ENCODE data around the gene PRKG1.
"Not testable (repeated sequence)": the region's sequence is repeated elsewhere in the genome, so short reads cannot be mapped to it uniquely, and the experiment has no call there.

The PRKG1 gene

GRCh38 chr10:51700228-51700817, 626.0 kb downstream of the PRKG1 start:
- DNase-seq (ENCODE audit: low spot score): no peak

GRCh38 chr10:51705774-51706173, 631.5 kb downstream of the PRKG1 start:
- DNase-seq (ENCODE audit: low spot score): no peak

- DNase-seq (ENCODE audit: low spot score): no peak
These were observed 631.9 kb downstream of the PRKG1 start for GRCh38 chr10:51706225-51706624.

- no peak for DNase-seq (ENCODE audit: low spot score)
These were observed 633.1 kb downstream of the PRKG1 start for GRCh38 chr10:51707392-51707791.

DNA sequence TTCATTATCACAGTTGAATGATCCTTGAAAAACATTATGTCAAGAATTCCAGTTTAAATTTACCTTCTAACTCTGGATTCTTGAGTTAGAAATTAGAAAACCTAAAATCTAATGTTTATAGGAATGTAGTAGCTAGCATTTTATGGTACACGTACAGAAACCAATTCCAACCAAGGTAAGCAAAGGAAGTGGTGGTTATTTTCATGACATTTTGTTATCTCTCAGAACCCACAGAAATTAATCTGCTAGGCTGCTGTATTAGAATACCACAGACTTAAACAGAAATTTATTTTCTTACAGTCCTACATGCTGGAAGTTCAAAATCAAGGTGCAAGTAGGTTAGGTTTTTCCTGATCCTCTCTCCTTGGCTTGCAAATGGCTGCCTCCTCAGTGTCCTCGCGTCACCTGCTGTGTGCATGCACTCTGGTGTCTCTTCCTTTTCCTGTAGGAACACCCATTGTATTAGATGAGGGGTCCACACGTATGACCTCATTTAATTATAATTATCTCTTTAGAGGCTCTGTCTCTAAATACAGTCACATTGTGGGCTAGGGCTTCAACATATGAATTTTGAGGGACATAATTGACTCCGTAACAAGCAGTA, 633.6 kb downstream of the PRKG1 start:
- no peak for DNase-seq (ENCODE audit: low spot score)

DNA sequence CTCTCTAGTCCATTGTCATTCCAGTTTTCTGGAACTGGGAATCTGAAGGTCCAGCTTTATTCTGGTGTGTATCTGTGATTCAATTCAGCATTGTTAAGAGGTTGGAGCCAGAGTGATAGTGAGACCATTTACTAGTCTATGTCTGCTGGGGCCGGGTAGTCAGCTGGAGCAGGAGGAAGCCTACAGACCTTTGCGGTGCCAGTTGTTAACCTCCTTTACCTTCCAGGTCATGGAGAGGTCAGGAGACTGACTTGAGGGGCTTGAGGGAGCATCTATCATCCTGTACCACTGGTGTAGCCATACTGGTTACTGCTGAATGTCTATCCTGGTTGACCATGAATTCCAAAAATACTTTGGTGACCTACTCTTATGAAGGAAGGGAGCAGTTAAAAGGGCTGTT, 634.3 kb downstream of the PRKG1 start:
- no peak for DNase-seq (ENCODE audit: low spot score)

- DNase-seq (ENCODE audit: low spot score): no peak
These were observed 635.2 kb downstream of the PRKG1 start for GRCh38 chr10:51709324-51709972.

DNA sequence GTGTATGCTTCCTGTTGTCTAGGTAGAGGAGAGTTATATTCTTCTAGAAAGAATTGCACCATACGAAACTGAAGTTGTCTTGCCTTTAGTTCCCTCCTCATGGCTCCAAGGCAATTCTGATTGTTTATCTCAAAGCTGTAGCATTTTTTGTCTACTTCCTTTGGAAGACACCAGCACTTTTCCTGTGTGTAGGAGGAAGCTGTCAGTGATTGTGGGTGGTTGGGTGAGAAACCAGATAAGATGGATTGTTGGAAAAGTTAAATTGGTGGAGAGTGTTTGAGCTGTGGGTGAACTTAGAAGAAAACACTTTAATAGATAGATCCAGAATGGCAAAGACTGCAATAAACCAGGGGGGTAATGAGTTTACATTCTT, 637.2 kb downstream of the PRKG1 start:
- no peak for DNase-seq (ENCODE audit: low spot score)

GRCh38 chr10:51716981-51717380, 642.7 kb downstream of the PRKG1 start:
- DNase-seq (ENCODE audit: low spot score): no peak

DNA sequence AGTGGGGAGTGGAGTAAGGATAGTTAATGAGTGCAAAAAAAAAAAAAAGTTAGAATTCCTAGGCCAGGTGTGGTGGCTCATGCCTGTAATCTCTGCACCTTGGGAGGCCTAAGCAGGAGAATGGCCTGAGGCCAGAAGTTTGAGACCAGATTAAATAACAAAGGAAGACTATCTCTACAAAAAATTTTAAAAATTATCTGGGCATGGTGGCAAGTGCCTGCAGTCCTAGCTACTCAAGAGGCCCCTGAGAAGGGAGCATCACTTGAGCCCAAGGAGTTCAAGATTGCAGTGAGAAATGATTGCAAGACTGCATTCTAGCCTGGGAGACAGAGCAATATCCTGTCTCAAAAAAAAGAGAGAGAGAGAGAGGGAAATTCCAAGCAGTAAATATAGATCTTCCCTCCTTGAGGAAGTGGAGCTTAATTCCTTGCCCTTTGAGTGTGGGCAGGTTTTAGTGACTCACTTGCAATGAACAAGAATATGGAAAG, 644.6 kb downstream of the PRKG1 start:
- DNase-seq (ENCODE audit: low spot score): no peak

GRCh38 chr10:51724038-51724437, 649.8 kb downstream of the PRKG1 start:
- DNase-seq (ENCODE audit: low spot score): no peak

DNA sequence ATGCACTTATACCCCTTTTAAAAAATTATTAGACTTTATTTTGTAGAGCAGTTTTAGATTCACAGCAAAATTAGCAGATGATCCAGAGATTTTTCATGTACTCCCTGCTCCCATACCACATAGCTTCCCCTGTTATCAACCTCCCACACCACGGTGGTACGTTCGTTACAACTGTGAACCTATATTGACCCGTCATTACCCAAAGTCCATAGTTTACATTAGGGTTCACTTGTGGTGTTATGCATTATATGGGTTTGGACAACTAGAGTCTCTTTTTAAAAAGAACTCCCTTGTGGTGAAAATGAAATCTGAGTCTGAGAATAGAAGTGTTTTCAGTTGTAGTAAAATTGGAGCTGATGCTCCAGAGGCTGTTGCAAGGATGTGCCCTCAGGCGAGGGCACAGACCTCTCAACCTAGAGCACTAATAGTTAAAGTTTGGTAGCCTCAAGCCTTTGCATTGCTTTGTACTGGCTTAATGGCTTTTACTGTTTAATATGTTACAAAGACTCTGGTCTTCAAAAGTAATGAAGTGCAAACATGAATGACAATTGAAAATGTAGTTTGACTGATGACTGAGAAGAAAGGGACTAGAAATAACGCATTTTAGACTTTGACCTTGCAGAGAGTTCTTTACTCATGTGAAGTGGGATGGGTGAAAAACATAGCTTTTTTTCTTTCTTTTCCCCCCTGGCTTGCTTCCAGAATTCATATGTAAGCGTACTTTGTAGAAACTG, 655.7 kb downstream of the PRKG1 start:
- DNase-seq (ENCODE audit: low spot score): no peak

DNA sequence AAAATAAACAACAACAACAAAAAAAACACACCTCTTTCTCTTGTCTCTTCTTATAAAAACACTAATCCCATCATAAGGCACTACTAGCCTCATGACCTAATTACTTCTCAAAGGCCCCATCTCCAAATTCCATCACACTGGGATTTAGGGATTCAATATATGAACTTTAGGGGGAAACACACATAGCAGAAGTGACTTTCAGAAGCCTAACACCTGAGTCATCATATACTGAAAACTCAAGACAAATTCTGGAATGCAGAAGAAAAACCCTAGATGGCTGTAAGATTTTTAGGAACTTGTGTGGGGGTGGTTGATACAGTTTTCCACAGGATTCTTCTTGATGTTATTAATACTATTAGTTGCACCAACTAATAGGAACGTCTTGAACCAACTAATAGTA, 658.8 kb downstream of the PRKG1 start:
- DNase-seq (ENCODE audit: low spot score): no peak

- DNase-seq (ENCODE audit: low spot score): peak; percentile 71
These were observed 668.9 kb downstream of the PRKG1 start for GRCh38 chr10:51743146-51743545.

GRCh38 chr10:51744235-51745000, 670.1 kb downstream of the PRKG1 start:
- DNase-seq (ENCODE audit: low spot score): no peak

DNA sequence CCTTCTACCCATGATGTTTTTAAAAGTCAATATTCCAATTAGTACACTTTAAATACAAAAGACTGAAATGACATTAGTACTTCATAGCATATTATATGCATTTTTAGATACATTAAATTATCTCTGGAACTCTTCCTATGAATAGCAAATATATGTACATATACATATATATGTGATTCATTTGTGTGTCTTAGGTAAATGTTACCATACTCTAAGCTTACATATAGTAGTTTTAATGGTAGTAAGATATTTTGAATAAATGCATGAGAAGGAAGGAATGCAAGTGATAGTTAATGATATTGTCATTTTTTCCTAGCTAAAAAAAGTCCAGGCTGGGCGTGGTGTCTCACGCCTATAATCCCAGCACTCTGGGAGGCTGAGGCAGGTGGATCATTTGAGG, 671.1 kb downstream of the PRKG1 start:
- no peak for DNase-seq (ENCODE audit: low spot score)

DNA sequence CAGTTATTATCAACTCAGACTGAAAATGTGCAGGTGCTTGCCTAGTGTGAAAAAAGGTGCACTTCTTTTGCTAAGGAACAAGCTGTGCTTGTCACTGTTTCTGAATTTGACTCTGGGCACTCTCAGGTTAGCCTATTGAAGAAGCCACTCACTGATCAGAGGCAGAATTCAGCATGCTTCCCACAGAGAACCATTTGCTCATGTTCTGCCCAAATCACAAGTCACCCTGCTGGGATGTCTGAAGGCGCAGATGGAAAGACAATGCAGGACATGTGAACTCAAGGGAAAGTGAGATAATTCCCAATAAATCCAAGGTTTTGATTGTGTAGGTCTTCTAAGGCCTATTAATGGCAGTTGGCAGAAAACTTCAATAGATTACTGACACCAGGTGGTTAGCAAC, 672.9 kb downstream of the PRKG1 start:
- DNase-seq (ENCODE audit: low spot score): no peak

- no peak for DNase-seq (ENCODE audit: low spot score)
These were observed 674.7 kb downstream of the PRKG1 start for GRCh38 chr10:51748959-51749358.

DNA sequence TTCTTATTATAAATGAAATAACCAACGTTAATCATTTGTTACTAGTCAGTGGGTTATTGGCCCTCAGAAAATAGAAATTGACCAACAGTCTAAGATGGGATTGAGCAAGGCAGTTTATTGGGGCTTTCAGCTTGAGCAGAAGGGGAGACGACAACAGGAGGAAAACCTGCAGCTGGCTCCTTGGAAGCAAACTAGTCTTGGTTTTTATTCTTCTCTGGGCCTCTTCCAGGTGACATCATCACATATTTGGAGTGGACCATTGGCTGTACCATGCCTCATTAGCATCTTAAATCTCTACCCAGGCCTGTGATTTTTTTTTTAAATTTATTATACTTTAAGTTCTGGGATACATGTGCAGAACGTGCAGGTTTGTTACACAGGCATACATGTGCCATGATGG, 684.1 kb downstream of the PRKG1 start:
- DNase-seq (ENCODE audit: low spot score): no peak

DNA sequence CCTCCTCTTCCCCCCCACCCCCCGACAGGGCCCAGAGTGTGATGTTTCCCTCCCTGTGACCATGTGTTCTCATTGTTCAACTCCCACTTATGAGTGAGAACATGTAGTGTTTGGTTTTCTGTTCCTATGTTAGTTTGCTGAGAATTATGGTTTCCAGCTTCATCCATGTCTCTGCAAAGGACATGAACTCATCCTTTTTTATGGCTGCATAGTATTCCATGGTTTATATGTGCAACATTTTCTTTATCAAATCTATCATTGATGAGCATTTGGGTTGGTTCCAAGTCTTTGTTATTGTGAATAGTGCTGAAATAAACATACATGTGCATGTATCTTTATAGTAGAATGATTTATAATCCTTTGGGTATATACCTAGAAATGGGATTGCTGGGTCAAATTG, 684.6 kb downstream of the PRKG1 start:
- DNase-seq (ENCODE audit: low spot score): not testable (repeated sequence)

GRCh38 chr10:51759896-51760534, 685.7 kb downstream of the PRKG1 start:
- no peak for DNase-seq (ENCODE audit: low spot score)

Data from D341Med (cell line).